IMR-90 (cell line): ENCODE results near the gene DOCK4. TPM values are rescaled to one million over a fixed set of nuclear protein-coding genes. Genes with fewer than 3 reads are reported as not detected.

ENCODE experiments used
- ATAC-seq: fragments of 200-7000 bp; cut with Tn5 transposase; 2 replicates; pipeline ENCODE4 v1.9.1; 2020; ENCODE audit warnings: low read depth, mild to moderate bottlenecking, moderate library complexity
- BruUV-seq: library from RNA; stranded (reverse); fragments of 400-500 nt; replicated peaks from 2 replicates; lab custom pipeline; 2021; lab: Mats Ljungman, UMichigan
- CTCF ChIA-PET: fragments of 300-600 bp; formaldehyde crosslinking; extraction: SDS; loops from one replicate; lab custom pipeline; 2021; ENCODE audit warnings: antibody characterized with exemption; lab: Yijun Ruan, JAX
- POLR2A ChIA-PET: fragments of 300-600 bp; sonication (Branson Sonifier 250); formaldehyde crosslinking; loops from one replicate; lab custom pipeline; 2022; ENCODE audit warnings: antibody characterized with exemption; ENCODE audit not compliant: unreplicated experiment; lab: Charles Lee
- DNase-seq: peaks from one replicate; pipeline ENCODE4 v3.0.0; 2013
- H2AFZ ChIP-seq: replicated peaks from 2 replicates; pipeline ENCODE3; 2013; ENCODE audit warnings: low read length, mild to moderate bottlenecking; ENCODE audit not compliant: poor library complexity
- H2AK5ac ChIP-seq: 2 replicates; pipeline ENCODE4 v1.6.1; 2013; ENCODE audit warnings: low read depth, low read length, inconsistent platforms
- H2AK9ac ChIP-seq: replicated peaks from 2 replicates; pipeline ENCODE3; 2013; ENCODE audit warnings: mild to moderate bottlenecking, low read depth, low read length, moderate library complexity; ENCODE audit not compliant: poor library complexity
- H2BK120ac ChIP-seq: 2 replicates; pipeline ENCODE4 v1.6.1; 2013; ENCODE audit warnings: low read depth, low read length, inconsistent platforms
- H2BK15ac ChIP-seq: 3 replicates; pipeline ENCODE4 v1.6.1; 2013; ENCODE audit warnings: low read depth, low read length, inconsistent platforms
- H2BK20ac ChIP-seq: 2 replicates; pipeline ENCODE4 v1.6.1; 2013; ENCODE audit warnings: low read depth, mild to moderate bottlenecking, inconsistent platforms, low read length, moderate library complexity
- H2BK5ac ChIP-seq: 2 replicates; pipeline ENCODE4 v1.6.1; 2013; ENCODE audit warnings: mild to moderate bottlenecking, low read depth, low read length, inconsistent platforms; ENCODE audit not compliant: poor library complexity, severe bottlenecking
- H3K14ac ChIP-seq: replicated peaks from 2 replicates; pipeline ENCODE4 v1.6.1; 2013; ENCODE audit warnings: low read depth, low read length, inconsistent platforms
- H3K18ac ChIP-seq: 2 replicates; pipeline ENCODE4 v1.6.1; 2013; ENCODE audit warnings: low read depth, low read length, control low read depth
- H3K23ac ChIP-seq: 2 replicates; pipeline ENCODE4 v1.6.1; 2013; ENCODE audit warnings: low read depth, low read length, inconsistent platforms
- H3K27ac ChIP-seq: 2 replicates; pipeline ENCODE4 v1.5.1; 2013; ENCODE audit warnings: mild to moderate bottlenecking, control low read depth, low read length; ENCODE audit not compliant: insufficient read depth
- H3K27me3 ChIP-seq: 2 replicates; pipeline ENCODE4 v1.6.1; 2013; ENCODE audit warnings: low read length; ENCODE audit not compliant: control insufficient read depth, insufficient read depth
- H3K36me3 ChIP-seq: 2 replicates; pipeline ENCODE4 v1.6.1; 2013; ENCODE audit warnings: low read length, mixed read lengths; ENCODE audit not compliant: control insufficient read depth, insufficient read depth
- H3K4ac ChIP-seq: 2 replicates; pipeline ENCODE4 v1.6.1; 2013; ENCODE audit warnings: low read depth, low read length, inconsistent platforms
- H3K4me1 ChIP-seq: 2 replicates; pipeline ENCODE4 v1.6.1; 2013; ENCODE audit warnings: low read length, mixed read lengths; ENCODE audit not compliant: control insufficient read depth, insufficient read depth
- H3K4me2 ChIP-seq: 2 replicates; pipeline ENCODE4 v1.6.1; 2013; ENCODE audit warnings: low read depth, mild to moderate bottlenecking, control low read depth, low read length, moderate library complexity
- H3K4me3 ChIP-seq: 2 replicates; pipeline ENCODE4 v1.5.1; 2013; ENCODE audit warnings: low read depth, mild to moderate bottlenecking, control low read depth, low read length, moderate library complexity; ENCODE audit not compliant: insufficient read depth
- H3K56ac ChIP-seq: 2 replicates; pipeline ENCODE4 v1.6.1; 2013; ENCODE audit warnings: low read length, inconsistent platforms; ENCODE audit not compliant: insufficient read depth; ENCODE audit errors: extremely low read depth
- H3K79me1 ChIP-seq, 2 experiments: 2 replicates each; pipeline ENCODE4 v1.6.1; 2013; ENCODE audit warnings: low read length in 2 of 2, inconsistent platforms in 1 of 2, low read depth in 1 of 2
- H3K9ac ChIP-seq: 2 replicates; pipeline ENCODE4 v1.6.1; 2013; ENCODE audit warnings: low read depth, low read length, control low read depth
- H3K9me1 ChIP-seq: 2 replicates; pipeline ENCODE4 v1.6.1; 2013; ENCODE audit warnings: low read length, inconsistent platforms; ENCODE audit not compliant: insufficient read depth
- H3K9me3 ChIP-seq: 2 replicates; pipeline ENCODE4 v1.6.1; 2013; ENCODE audit warnings: low read length; ENCODE audit not compliant: control insufficient read depth, insufficient read depth
- H4K20me1 ChIP-seq: 2 replicates; pipeline ENCODE4 v1.6.1; 2013; ENCODE audit warnings: low read length, inconsistent platforms; ENCODE audit not compliant: insufficient read depth
- H4K5ac ChIP-seq: 2 replicates; pipeline ENCODE4 v1.6.1; 2013; ENCODE audit warnings: mild to moderate bottlenecking, low read depth, low read length, control low read depth
- H4K8ac ChIP-seq, 2 experiments: 2 replicates each; pipeline ENCODE4 v1.6.1; 2013; ENCODE audit warnings: low read depth in 2 of 2, low read length in 2 of 2, control low read depth in 1 of 2, inconsistent platforms in 1 of 2
- H4K91ac ChIP-seq: 2 replicates; pipeline ENCODE4 v1.6.1; 2013; ENCODE audit warnings: low read depth, low read length, inconsistent platforms; ENCODE audit not compliant: insufficient read depth
- CEBPB ChIP-seq: IDR thresholded peaks from 2 replicates; pipeline ENCODE4 v1.6.1; 2012; ENCODE audit warnings: low read depth, low read length, improper control_type of control experiment
- CHD1 ChIP-seq: IDR thresholded peaks from 2 replicates; pipeline ENCODE4 v1.6.1; 2012; ENCODE audit warnings: low read depth, low read length, improper control_type of control experiment
- FOS ChIP-seq: fragments of 150-350 bp; IDR thresholded peaks from 2 replicates; pipeline ENCODE4 v1.6.1; 2016; ENCODE audit warnings: low read depth, low read length
- MAFK ChIP-seq: IDR thresholded peaks from 2 replicates; pipeline ENCODE4 v1.6.1; 2012; ENCODE audit warnings: low read depth, low read length, improper control_type of control experiment
- MXI1 ChIP-seq: IDR thresholded peaks from 2 replicates; pipeline ENCODE4 v1.6.1; 2012; ENCODE audit warnings: low read depth, mild to moderate bottlenecking, low read length, moderate library complexity, borderline replicate concordance
- POLR2A ChIP-seq: IDR thresholded peaks from 2 replicates; pipeline ENCODE4 v1.6.1; 2012; ENCODE audit warnings: mild to moderate bottlenecking, low read depth, low read length
- RCOR1 ChIP-seq: IDR thresholded peaks from 2 replicates; pipeline ENCODE4 v1.6.1; 2012; ENCODE audit warnings: mild to moderate bottlenecking, low read length, improper control_type of control experiment; ENCODE audit not compliant: insufficient replicate concordance
- WGBS, 2 experiments: methylation state at CpG; one replicate each; pipeline versions ENCODE4 v1.1.5 to v1.1.7; 2013; ENCODE audit warnings: missing lambda C conversion rate in 2 of 2; ENCODE audit not compliant: insufficient read length in 1 of 2; ENCODE audit errors: extremely low coverage in 2 of 2; 5-methylcytosine and 5-hydroxymethylcytosine counted together
- dilution Hi-C: fragments of 300-500 bp; cut with HindIII; formaldehyde crosslinking; loops from one replicate; pipeline ENCODE4 v1.14.3; 2018; ENCODE audit warnings: low sequenced_read_pairs; ENCODE audit not compliant: unreplicated experiment
- in situ Hi-C: fragments of 300-500 bp; cut with MboI; formaldehyde crosslinking; loops from 3 replicates; pipeline ENCODE4 v1.14.3; 2019; ENCODE audit warnings: low sequenced_read_pairs, inconsistent platforms, mixed read lengths
- intact Hi-C: fragments of 100-400 bp; cut with micrococcal nuclease; formaldehyde crosslinking; loops from 2 replicates; pipeline ENCODE4 v1.10.0; 2022
- polyA plus RNA-seq, 3 experiments: library from polyadenylated mRNA; depleted of rRNA; stranded (reverse); fragments of >200 nt; gene quantifications; 2 replicates each; pipeline ENCODE4 v1.2.3, GENCODE V29; 2012; ENCODE audit warnings: low replicate concordance in 1 of 3
- total RNA-seq: library from RNA; depleted of rRNA; stranded (reverse); fragments of >200 nt; gene quantifications from 2 replicates; pipeline ENCODE4 v1.2.3, GENCODE V29; 2012
- TF ChIP-seq, protein P1 (sequence below): fragments of 150-350 bp; IDR thresholded peaks from 2 replicates; pipeline ENCODE4 v1.6.1; 2017; ENCODE audit warnings: mild to moderate bottlenecking, antibody characterized with exemption, low read length, low read depth
- TF ChIP-seq, protein P2 (sequence below): conservative IDR thresholded peaks from 2 replicates; pipeline ENCODE4 v1.5.1; 2012; ENCODE audit warnings: mild to moderate bottlenecking, low read depth, low read length, improper control_type of control experiment

DOCK4 gene
- total and polyA plus RNA-seq, 2 of the 4 experiments (the other 2 are of a cell fraction) = 4.4 to 12.2 TPM

DNA sequence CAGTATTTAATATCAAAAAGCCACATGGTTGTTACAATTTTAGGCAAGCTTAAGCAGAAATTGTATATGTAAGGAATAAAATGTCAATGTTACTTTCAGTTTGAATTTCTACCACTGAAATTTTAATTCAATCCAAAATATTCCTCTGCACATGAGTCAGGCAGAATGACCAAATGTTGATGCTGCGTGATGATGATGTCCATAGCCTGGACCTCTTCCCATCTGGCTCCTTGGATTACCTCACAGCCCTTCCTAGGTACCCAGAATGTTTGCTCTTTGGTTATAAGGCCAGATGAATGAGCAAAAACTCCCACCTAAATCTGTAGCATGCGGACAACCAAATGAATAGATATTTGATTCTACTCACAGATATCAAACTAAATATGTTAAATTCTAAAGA lies 385.6 kb downstream of the DOCK4 start:
- Histone ChIP-seq H2AK5ac (no peak overlapping the region), H4K91ac (no peak overlapping the region), H4K5ac (no peak overlapping the region), H3K79me1 (no peaks in the 10 kb centered on the region), H3K36me3 (peaks cover 3% of the 10 kb centered on the region; the same call in 1 of the 2 replicates), H2AFZ (no peak overlapping the region), H3K4me1 (no peaks in the 10 kb centered on the region), H3K4ac (no peak overlapping the region), H4K8ac (no peak overlapping the region), H3K18ac (no peak overlapping the region), H3K9me1 (no peaks in the 10 kb centered on the region), H3K14ac (no peak overlapping the region), H4K20me1 (no peaks in the 10 kb centered on the region), H3K23ac (no peak overlapping the region), H2BK15ac (no peak overlapping the region), H3K9me3 (no peaks in the 10 kb centered on the region), H3K4me3 (no peak overlapping the region), H3K9ac (no peak overlapping the region), H2BK20ac (no peak overlapping the region), H2BK120ac (no peak overlapping the region), H3K27ac (no peak overlapping the region), H3K4me2 (no peak overlapping the region), H3K27me3 (no peaks in the 10 kb centered on the region), H3K56ac (no peak overlapping the region), H2BK5ac (no peak overlapping the region), H2AK9ac (no peak overlapping the region)
- TF ChIP-seq, protein P1, sequence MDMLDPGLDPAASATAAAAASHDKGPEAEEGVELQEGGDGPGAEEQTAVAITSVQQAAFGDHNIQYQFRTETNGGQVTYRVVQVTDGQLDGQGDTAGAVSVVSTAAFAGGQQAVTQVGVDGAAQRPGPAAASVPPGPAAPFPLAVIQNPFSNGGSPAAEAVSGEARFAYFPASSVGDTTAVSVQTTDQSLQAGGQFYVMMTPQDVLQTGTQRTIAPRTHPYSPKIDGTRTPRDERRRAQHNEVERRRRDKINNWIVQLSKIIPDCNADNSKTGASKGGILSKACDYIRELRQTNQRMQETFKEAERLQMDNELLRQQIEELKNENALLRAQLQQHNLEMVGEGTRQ = no peak
- TF ChIP-seq CEBPB = no peak
- no peak for TF ChIP-seq MAFK
- no peak for TF ChIP-seq MXI1
- TF ChIP-seq, protein P2, sequence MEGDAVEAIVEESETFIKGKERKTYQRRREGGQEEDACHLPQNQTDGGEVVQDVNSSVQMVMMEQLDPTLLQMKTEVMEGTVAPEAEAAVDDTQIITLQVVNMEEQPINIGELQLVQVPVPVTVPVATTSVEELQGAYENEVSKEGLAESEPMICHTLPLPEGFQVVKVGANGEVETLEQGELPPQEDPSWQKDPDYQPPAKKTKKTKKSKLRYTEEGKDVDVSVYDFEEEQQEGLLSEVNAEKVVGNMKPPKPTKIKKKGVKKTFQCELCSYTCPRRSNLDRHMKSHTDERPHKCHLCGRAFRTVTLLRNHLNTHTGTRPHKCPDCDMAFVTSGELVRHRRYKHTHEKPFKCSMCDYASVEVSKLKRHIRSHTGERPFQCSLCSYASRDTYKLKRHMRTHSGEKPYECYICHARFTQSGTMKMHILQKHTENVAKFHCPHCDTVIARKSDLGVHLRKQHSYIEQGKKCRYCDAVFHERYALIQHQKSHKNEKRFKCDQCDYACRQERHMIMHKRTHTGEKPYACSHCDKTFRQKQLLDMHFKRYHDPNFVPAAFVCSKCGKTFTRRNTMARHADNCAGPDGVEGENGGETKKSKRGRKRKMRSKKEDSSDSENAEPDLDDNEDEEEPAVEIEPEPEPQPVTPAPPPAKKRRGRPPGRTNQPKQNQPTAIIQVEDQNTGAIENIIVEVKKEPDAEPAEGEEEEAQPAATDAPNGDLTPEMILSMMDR = no peak
- TF ChIP-seq POLR2A = no peak
- no peak for TF ChIP-seq RCOR1
- TF ChIP-seq FOS = no peak
- no peak for TF ChIP-seq CHD1
- ChIA-PET POLR2A (no interaction called here), CTCF (no interaction called here)
- in situ Hi-C loops (no loop called here), intact Hi-C loops (no loop called here), dilution Hi-C loops (no loop called here)
- peak; percentile 64 for DNase-seq
- no peak for ATAC-seq
- WGBS, 2 experiments = no CpG with 5 or more reads among the region's 2 CpGs
- BruUV-seq = no TSS peak
